Left ventricle myocardium inferior (tissue), 1 donor: Measurements from ENCODE around the gene PILRB. TPM values are rescaled to one million over a fixed set of nuclear protein-coding genes. Genes with fewer than 3 reads are reported as not detected.

ENCODE experiments used
- DNase-seq: peaks from one replicate; pipeline ENCODE4 v3.0.0-alpha.2; 2020
- H3K27ac ChIP-seq: fragments of 200-600 bp; replicated peaks from 2 replicates; pipeline ENCODE4 v1.8.0; 2021
- H3K27me3 ChIP-seq: fragments of 200-600 bp; 2 replicates; pipeline ENCODE4 v1.8.0; 2021; ENCODE audit warnings: low read depth
- H3K36me3 ChIP-seq: fragments of 200-600 bp; 2 replicates; pipeline ENCODE4 v1.8.0; 2021
- H3K4me1 ChIP-seq: fragments of 200-600 bp; 2 replicates; pipeline ENCODE4 v1.8.0; 2021
- H3K4me3 ChIP-seq: fragments of 200-600 bp; 2 replicates; pipeline ENCODE4 v1.8.0; 2021; ENCODE audit warnings: mild to moderate bottlenecking, moderate library complexity
- H3K9me3 ChIP-seq: fragments of 200-600 bp; replicated peaks from 2 replicates; pipeline ENCODE4 v1.8.0; 2021
- CTCF ChIP-seq: fragments of 200-600 bp; IDR thresholded peaks from 2 replicates; pipeline ENCODE4 v1.8.0; 2021; ENCODE audit warnings: antibody characterized with exemption, mild to moderate bottlenecking, borderline replicate concordance
- intact Hi-C: fragments of 100-400 bp; cut with micrococcal nuclease; formaldehyde crosslinking; loops from one replicate; pipeline ENCODE4 v1.11.0; 2022
- total RNA-seq: library from RNA; stranded (reverse); fragmentation: NEBNext Ultra II Directional; extraction: Animal tissue kit (Norgen Biotek cat#: 25700); gene quantifications from one replicate; pipeline ENCODE4 v1.2.1, GENCODE V29; 2021
- donor health status: DM: no; HTN: yes; CAD: no; lungs with severe emphysema.

Gene PILRB
- total RNA-seq, 1 donor from 2014 or later, result 10.6 TPM

GRCh38 chr7:100400041-100400440 lies 42.1 kb downstream of the PILRB start:
- intact Hi-C loops, result no loop called here
- H3K9me3 ChIP-seq, result no peaks in the 10 kb centered on the region
- no peak for DNase-seq
- no peak overlapping the region for H3K4me3 ChIP-seq
- H3K27ac ChIP-seq, result no peak overlapping the region
- H3K27me3 ChIP-seq, result no peaks in the 10 kb centered on the region
- TF ChIP-seq CTCF, result no peak
- H3K36me3 ChIP-seq, result no peaks in the 10 kb centered on the region
- no peaks in the 10 kb centered on the region for H3K4me1 ChIP-seq

- Histone ChIP-seq H3K4me1 (no peaks in the 10 kb centered on the region), H3K27me3 (no peaks in the 10 kb centered on the region), H3K27ac (no peak overlapping the region), H3K4me3 (no peak overlapping the region), H3K36me3 (no peaks in the 10 kb centered on the region), H3K9me3 (no peaks in the 10 kb centered on the region)
- TF ChIP-seq CTCF, result no peak
- intact Hi-C loops, result no loop called here
- DNase-seq, result no peak
These were observed 42.7 kb downstream of the PILRB start for GRCh38 chr7:100400656-100401055.

GRCh38 chr7:100401811-100402210 lies 43.9 kb downstream of the PILRB start:
- Histone ChIP-seq H3K4me3 (no peak overlapping the region), H3K4me1 (no peaks in the 10 kb centered on the region), H3K9me3 (no peaks in the 10 kb centered on the region), H3K36me3 (no peaks in the 10 kb centered on the region), H3K27me3 (no peaks in the 10 kb centered on the region), H3K27ac (no peak overlapping the region)
- no peak for DNase-seq
- TF ChIP-seq CTCF, result no peak
- intact Hi-C loops, result no loop called here

- H3K9me3 ChIP-seq, result no peaks in the 10 kb centered on the region
- H3K4me3 ChIP-seq, result no peak overlapping the region
- H3K36me3 ChIP-seq, result no peaks in the 10 kb centered on the region
- no peaks in the 10 kb centered on the region for H3K27me3 ChIP-seq
- H3K4me1 ChIP-seq, result no peaks in the 10 kb centered on the region
- H3K27ac ChIP-seq, result no peak overlapping the region
- DNase-seq, result no peak
- TF ChIP-seq CTCF, result no peak
- intact Hi-C loops, result no loop called here
These were observed 44.3 kb downstream of the PILRB start for GRCh38 chr7:100402241-100402640.

- H3K4me3 ChIP-seq, result no peak overlapping the region
- no peaks in the 10 kb centered on the region for H3K4me1 ChIP-seq
- no peaks in the 10 kb centered on the region for H3K27me3 ChIP-seq
- H3K36me3 ChIP-seq, result no peaks in the 10 kb centered on the region
- no peak for DNase-seq
- intact Hi-C loops, result no loop called here
- H3K9me3 ChIP-seq, result no peaks in the 10 kb centered on the region
- TF ChIP-seq CTCF, result no peak
- H3K27ac ChIP-seq, result no peak overlapping the region
These were observed 48.9 kb downstream of the PILRB start for GRCh38 chr7:100406767-100407166.
